ENCODE results near the gene MFSD12. TPM values are rescaled to one million over a fixed set of nuclear protein-coding genes. Genes with fewer than 3 reads are reported as not detected.

The MFSD12 gene
- total RNA-seq, 1 donor from 2014 or later: 85.5 TPM

DNA sequence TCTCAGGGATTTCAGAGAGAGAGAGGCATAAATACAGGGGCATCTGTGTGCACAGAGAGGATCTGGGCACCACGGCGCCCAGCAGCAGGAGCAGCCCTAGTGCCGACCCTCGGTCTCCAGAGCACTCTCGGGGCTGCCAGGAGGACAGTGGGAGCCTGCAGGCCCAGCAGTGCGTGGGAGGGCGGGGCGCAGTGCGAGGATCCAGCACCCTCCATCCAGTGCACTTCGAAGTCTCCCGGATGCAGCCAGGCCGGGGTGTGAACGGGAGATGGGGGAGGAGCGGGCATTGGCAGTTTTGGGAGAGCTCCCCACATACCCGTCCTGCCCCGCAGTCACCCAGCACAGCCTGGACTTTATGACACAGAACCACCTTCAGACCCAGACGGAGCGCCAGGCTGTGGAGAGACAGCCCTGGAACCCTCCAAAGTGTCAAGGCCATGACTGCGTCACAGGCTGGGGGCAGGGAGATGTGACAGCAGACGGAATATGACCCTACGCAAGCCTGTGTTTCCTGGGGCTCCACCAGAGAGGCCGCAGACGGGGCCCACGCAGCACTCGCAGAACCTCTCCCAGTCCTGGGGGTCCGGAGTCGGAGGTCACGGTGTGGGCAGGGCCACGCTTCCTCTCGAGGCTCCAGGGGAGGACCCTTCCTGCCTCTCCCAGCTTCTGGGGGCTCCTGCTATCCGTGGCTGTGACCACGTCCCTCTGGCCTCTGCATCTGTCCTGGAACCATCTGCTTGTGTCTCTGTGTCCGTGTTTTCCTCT lies 33.1 kb downstream of the MFSD12 start:
- Mint-ChIP-seq H3K27me3 (ENCODE audit: unreplicated experiment) (no peaks in the 10 kb centered on the region), H3K27ac (ENCODE audit: unreplicated experiment) (no peak overlapping the region), H3K4me3 (ENCODE audit: unreplicated experiment) (no peak overlapping the region), H3K4me1 (ENCODE audit: unreplicated experiment) (no peaks in the 10 kb centered on the region), H3K9me3 (ENCODE audit: unreplicated experiment) (no peaks in the 10 kb centered on the region), H3K36me3 (ENCODE audit: unreplicated experiment) (peaks cover 9% of the 10 kb centered on the region)
- no peak for DNase-seq (ENCODE audit: extremely low spot score, unreplicated experiment)
- TF ChIP-seq, protein P1, sequence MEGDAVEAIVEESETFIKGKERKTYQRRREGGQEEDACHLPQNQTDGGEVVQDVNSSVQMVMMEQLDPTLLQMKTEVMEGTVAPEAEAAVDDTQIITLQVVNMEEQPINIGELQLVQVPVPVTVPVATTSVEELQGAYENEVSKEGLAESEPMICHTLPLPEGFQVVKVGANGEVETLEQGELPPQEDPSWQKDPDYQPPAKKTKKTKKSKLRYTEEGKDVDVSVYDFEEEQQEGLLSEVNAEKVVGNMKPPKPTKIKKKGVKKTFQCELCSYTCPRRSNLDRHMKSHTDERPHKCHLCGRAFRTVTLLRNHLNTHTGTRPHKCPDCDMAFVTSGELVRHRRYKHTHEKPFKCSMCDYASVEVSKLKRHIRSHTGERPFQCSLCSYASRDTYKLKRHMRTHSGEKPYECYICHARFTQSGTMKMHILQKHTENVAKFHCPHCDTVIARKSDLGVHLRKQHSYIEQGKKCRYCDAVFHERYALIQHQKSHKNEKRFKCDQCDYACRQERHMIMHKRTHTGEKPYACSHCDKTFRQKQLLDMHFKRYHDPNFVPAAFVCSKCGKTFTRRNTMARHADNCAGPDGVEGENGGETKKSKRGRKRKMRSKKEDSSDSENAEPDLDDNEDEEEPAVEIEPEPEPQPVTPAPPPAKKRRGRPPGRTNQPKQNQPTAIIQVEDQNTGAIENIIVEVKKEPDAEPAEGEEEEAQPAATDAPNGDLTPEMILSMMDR (IDR thresholded peaks at IDR 0.05): no peak

DNA sequence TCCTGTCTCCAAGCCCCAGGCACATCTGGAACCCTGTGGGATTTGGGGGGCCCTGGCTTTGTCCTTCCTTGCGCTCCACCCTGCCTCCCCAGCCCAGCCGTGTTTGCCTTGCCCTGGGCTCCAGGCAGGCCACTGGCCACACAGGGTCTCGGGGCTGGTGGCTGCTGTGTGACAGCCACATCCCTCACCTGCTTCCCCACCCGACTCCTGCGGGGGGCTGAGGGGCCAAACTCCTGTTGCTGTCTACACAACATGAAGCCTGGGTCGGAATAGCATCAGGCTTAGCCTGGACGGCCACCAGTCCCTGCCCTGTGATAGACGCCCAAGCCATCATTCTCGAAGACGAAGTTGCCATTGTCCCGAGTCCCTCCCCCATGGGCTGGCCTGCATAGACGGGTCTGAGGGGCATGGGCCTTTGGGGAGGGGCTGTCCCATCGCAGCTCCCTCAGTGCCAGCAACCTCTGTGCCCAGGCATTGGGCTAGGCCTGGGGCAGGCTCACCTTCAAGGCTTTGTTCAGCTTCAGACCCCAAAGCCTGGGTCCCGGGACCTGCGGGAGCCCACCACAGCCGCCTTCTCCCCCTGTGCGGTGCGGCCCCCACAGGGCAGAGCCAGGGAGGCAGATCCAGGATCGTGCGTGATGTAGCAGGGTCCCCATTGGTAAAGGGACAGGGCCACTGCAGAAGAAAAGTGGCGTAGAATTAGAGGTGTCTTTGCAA lies 33.9 kb downstream of the MFSD12 start:
- Mint-ChIP-seq H3K27me3 (ENCODE audit: unreplicated experiment) (no peaks in the 10 kb centered on the region), H3K9me3 (ENCODE audit: unreplicated experiment) (no peaks in the 10 kb centered on the region), H3K4me3 (ENCODE audit: unreplicated experiment) (no peak overlapping the region), H3K27ac (ENCODE audit: unreplicated experiment) (no peak overlapping the region), H3K36me3 (ENCODE audit: unreplicated experiment) (peaks cover 9% of the 10 kb centered on the region), H3K4me1 (ENCODE audit: unreplicated experiment) (no peaks in the 10 kb centered on the region)
- TF ChIP-seq, protein P1 (IDR thresholded peaks at IDR 0.05): no peak
- no peak for DNase-seq (ENCODE audit: extremely low spot score, unreplicated experiment)

DNA sequence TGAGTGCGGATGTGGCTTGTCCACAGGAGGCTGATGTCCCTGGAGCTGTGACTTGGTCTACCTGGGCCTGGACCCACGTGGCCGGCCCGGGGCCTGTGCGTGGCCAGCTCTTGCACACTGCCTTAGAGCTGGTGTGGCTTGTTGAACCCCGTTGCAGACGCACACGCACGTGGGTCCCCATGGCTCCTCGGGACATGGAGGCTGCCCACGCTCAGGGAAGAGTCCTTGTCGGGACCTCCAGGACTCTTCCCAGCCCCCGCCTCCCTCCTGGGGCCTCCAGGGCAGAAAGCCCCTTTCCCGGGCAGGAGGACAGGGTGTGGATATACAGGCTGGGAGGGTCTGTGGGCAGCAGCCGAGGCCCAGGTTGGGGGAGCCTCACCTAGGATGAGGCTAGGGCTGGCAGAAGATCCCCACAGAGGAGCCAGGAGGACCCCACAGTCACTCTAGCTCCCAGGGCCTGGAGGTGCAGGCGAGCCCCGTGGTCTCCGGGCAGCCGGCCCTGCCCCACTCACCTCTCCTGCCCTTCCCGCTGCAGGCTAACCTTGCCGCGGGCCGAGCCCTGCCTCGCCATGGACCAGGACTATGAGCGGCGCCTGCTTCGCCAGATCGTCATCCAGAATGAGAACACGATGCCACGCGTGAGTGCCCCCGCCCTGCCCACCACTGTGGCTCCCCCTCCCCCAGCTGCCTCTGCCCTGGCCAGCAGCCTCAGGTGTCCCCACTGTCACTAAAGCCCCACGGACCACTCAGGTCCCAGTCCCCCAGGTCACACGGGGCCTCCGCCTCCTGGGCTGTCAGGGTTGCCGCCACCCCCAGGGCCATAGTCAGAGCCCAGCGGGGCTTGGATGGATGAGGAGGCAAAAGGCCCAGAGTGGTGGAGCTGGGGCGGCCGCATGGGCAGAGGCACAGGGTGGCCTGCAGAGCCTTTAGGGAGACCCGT lies 34.7 kb downstream of the MFSD12 start:
- peaks cover 9% of the 10 kb centered on the region for H3K36me3 Mint-ChIP-seq (ENCODE audit: unreplicated experiment)
- TF ChIP-seq, protein P1 (IDR thresholded peaks at IDR 0.05): no peak
- H3K4me3 Mint-ChIP-seq (ENCODE audit: unreplicated experiment): no peak overlapping the region
- no peaks in the 10 kb centered on the region for H3K4me1 Mint-ChIP-seq (ENCODE audit: unreplicated experiment)
- no peaks in the 10 kb centered on the region for H3K27me3 Mint-ChIP-seq (ENCODE audit: unreplicated experiment)
- H3K27ac Mint-ChIP-seq (ENCODE audit: unreplicated experiment): no peak overlapping the region
- H3K9me3 Mint-ChIP-seq (ENCODE audit: unreplicated experiment): no peaks in the 10 kb centered on the region
- no peak for DNase-seq (ENCODE audit: extremely low spot score, unreplicated experiment)

DNA sequence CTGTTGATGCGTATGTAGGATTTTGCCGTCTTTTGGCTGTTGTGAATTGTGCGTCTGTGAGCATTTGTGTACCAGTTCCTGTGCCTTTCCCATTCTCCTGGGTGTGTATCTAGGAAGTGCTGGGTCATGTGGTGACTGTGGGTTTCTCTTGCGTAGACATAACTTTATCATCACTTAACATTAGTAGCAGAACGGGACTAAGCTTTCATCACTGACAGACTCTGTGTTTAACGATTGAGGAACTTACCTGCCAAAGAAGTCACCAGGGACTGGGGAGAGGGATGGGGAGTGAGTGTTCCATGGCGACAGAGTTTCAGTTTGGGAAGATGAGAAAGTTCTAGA lies 36.3 kb downstream of the MFSD12 start:
- Mint-ChIP-seq H3K4me1 (ENCODE audit: unreplicated experiment) (peaks cover 4% of the 10 kb centered on the region), H3K36me3 (ENCODE audit: unreplicated experiment) (peaks cover 8% of the 10 kb centered on the region), H3K27ac (ENCODE audit: unreplicated experiment) (no peak overlapping the region), H3K27me3 (ENCODE audit: unreplicated experiment) (no peaks in the 10 kb centered on the region), H3K9me3 (ENCODE audit: unreplicated experiment) (no peaks in the 10 kb centered on the region), H3K4me3 (ENCODE audit: unreplicated experiment) (no peak overlapping the region)
- no peak for DNase-seq (ENCODE audit: extremely low spot score, unreplicated experiment)
- TF ChIP-seq, protein P1 (IDR thresholded peaks at IDR 0.05): no peak
